GM19372 (cell line): ENCODE measurements around the gene C1GALT1.
"Not testable (repeated sequence)": the region's sequence is repeated elsewhere in the genome, so short reads cannot be mapped to it uniquely, and the experiment has no call there.

Experiments
- ATAC-seq: cut with Tn5 transposase; IDR thresholded peaks from one replicate; pipeline ENCODE4 v1.9.1; 2021; ENCODE audit warnings: mild to moderate bottlenecking, low read depth, moderate library complexity; ENCODE audit not compliant: unreplicated experiment

Gene C1GALT1

GRCh38 chr7:7182156-7183060 is at the start of gene C1GALT1:
C1GALT1 (plus strand) TSS chr7:7182544; CDS start chr7:7234320, 51,776 bp downstream.
- ATAC-seq: peak; percentile 76

GRCh38 chr7:7134046-7134445 is 48.3 kb upstream of the C1GALT1 start:
- no peak for ATAC-seq

GRCh38 chr7:7135074-7135473 is 47.3 kb upstream of the C1GALT1 start:
- ATAC-seq: no peak

DNA sequence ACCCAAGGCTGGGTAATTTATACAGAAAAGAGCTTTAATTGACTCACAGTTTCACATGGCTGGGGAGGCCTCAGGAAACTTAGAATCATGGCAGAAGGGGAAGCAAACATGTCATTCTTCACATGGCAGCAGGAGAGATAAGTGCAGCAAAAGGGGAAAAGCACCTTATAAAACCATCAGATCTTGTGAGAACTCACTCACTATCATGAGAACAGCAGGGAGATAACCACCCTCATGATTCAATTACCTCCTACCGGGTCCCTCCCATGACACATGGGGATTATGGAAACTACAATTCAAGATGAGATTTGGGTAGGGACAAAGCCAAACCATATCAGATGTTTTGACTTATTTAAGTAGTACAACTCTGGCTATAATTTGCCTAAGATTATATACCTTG is 46.4 kb upstream of the C1GALT1 start:
- ATAC-seq: not testable (repeated sequence)

GRCh38 chr7:7136466-7137381 is 45.6 kb upstream of the C1GALT1 start:
- no peak for ATAC-seq

GRCh38 chr7:7138897-7139296 is 43.4 kb upstream of the C1GALT1 start:
- ATAC-seq: no peak

DNA sequence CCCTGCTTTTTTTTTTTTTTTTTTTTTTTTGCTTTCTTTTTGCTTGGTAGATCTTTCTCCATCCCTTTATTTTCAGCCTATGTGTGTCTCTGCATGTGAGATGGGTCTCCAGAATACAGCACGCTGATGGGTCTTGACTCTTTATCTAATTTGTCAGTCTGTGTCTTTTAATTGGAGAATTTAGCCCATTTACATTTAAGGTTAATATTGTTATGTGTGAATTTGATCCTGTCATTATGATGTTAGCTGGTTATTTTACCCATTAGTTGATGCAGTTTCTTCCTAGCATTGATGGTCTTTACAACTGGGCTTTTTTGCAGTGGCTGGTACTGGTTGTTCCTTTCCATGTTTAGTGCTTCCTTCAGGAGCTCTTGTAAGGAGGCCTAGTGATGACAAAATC is 38.9 kb upstream of the C1GALT1 start:
- not testable (repeated sequence) for ATAC-seq

- not testable (repeated sequence) for ATAC-seq
Measured at GRCh38 chr7:7145151-7145550, 37.2 kb upstream of the C1GALT1 start.

GRCh38 chr7:7146837-7147236 is 35.5 kb upstream of the C1GALT1 start:
- no peak for ATAC-seq

DNA sequence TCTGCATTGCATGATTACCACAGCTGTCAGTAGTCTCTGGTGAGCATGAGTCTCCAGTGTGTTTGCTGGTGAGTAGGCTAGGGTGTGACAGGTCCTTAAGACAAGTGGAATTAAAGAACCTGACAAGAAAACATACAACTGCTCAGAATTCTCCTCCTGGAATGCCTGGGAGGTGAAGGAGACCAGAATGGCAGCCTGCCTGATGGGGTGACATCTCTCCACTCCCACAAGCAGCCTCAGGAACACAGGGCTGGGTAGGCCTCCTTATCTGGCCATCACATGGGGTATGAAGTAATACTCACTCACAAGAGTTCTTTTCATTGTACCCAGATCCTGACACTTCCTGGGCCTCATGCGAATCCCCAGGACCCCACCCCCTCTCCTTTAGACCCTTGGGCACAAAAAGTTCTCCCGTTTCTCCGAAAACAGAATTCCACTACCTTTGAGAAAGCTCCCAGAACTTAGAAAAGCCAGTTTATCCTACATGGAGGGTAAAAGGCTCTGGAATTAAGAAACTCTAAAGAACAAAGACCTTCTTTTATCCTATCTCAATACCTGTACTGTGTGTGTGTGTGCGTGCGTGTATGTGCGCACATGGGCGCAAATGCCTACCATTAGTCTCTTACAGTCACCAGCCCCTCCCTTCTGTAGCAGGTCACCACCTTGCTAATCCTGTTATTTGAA is 33.4 kb upstream of the C1GALT1 start:
- no peak for ATAC-seq

GRCh38 chr7:7151285-7151684 is 31.1 kb upstream of the C1GALT1 start:
- no peak for ATAC-seq

GRCh38 chr7:7151865-7152264 is 30.5 kb upstream of the C1GALT1 start:
- no peak for ATAC-seq

GRCh38 chr7:7152315-7152714 is 30.0 kb upstream of the C1GALT1 start:
- no peak for ATAC-seq

DNA sequence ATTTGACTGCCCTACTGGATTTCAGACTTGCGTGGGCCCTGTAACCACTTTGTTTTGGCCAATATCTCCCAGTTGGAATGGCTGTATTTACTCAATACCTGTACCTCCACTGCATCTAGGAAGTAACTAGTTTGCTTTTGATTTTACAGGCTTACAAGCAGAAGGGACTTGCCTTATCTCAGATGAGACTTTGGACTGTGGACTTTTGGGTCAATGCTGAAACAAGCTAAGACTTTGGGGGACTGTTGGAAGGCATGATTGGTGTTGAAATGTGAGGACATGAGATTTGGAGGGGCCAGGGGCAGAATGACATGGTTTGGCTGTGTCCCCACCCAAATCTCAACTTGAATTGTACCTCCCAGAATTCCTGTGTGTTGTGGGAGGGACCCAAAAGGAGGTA is 28.0 kb upstream of the C1GALT1 start:
- ATAC-seq: not testable (repeated sequence)

DNA sequence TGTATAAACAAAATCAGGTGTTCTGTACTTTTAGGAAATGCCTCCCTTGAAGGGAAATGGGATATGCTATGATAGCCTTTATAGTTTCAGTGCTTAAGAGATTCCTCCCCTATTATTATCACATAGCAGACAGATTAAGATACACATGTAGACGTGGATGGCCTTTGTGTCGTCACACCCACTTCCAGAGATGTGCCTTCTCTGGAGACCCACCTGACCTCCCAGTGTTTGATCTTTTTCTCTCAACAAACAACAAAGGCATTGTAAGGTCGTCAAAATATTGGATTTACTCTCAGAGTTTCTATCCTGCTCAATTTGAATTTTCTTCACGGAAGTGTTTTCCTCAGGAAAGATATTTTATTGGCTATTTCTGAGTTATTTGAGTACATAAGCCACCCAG is 25.7 kb upstream of the C1GALT1 start:
- ATAC-seq: no peak

GRCh38 chr7:7157177-7157886 is 25.0 kb upstream of the C1GALT1 start:
- peak; percentile 78 for ATAC-seq

- peak; percentile 6 for ATAC-seq
Measured at GRCh38 chr7:7157887-7158271, 24.5 kb upstream of the C1GALT1 start.

DNA sequence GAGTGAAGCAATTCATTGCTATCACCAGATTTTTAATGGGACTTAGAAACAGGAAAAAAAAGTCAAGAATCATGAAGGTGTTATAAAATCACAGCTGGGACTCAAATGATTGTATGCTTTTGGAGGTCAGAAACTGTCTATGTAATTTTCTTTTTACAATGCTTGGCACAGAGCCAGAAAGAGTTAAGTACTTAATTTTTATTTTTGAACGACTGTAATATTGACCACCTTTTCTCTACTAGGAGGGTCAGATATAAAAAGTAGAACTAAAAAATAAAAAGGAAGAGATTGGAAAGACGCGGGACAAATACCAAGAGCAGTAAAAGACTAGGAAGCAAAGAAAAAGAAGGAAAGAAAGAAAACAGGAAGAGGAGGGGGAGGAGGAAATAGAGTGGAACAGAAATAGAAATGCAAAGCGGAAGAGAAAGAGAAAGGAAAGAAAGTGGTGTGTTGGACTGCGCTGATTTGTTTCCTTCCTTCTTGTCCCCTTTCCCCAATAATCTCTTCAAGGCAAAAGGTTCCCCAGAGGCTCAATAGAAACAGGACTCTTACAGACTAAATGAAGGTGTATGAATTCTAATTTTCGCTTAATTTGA is 23.2 kb upstream of the C1GALT1 start:
- no peak for ATAC-seq

- ATAC-seq: no peak
Measured at GRCh38 chr7:7164591-7164990, 17.8 kb upstream of the C1GALT1 start.

- no peak for ATAC-seq
Measured at GRCh38 chr7:7165372-7165771, 17.0 kb upstream of the C1GALT1 start.
